ENCODE measurements around the gene FAM20C. TPM values are rescaled to one million over a fixed set of nuclear protein-coding genes. Genes with fewer than 3 reads are reported as not detected.

FAM20C gene
- total RNA-seq, 1 donor from 2014 or later = 0.11 TPM

DNA sequence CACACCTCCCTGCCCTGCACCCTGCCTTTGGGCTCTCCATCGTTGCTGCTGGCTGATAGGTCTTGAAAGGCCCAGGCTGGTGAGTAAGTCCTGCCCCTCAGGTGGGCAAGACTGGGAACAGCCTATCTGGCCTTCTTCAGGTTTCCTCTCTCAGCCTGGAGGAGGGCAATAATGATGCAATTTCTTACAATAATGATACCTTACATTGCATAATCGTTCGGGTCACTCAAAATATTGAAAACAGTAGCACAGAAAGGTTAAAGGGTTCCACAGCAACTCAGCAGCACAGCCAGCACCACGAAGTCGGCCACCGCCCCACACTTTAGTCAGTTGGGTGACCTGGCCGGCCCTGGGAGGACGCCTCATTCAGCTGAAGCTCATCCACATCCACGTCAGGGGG is 16.0 kb upstream of the FAM20C start:
- no peaks in the 10 kb centered on the region for H3K36me3 Mint-ChIP-seq (ENCODE audit: low read depth)
- H3K9me3 Mint-ChIP-seq = no peaks in the 10 kb centered on the region
- TF ChIP-seq, protein P1, sequence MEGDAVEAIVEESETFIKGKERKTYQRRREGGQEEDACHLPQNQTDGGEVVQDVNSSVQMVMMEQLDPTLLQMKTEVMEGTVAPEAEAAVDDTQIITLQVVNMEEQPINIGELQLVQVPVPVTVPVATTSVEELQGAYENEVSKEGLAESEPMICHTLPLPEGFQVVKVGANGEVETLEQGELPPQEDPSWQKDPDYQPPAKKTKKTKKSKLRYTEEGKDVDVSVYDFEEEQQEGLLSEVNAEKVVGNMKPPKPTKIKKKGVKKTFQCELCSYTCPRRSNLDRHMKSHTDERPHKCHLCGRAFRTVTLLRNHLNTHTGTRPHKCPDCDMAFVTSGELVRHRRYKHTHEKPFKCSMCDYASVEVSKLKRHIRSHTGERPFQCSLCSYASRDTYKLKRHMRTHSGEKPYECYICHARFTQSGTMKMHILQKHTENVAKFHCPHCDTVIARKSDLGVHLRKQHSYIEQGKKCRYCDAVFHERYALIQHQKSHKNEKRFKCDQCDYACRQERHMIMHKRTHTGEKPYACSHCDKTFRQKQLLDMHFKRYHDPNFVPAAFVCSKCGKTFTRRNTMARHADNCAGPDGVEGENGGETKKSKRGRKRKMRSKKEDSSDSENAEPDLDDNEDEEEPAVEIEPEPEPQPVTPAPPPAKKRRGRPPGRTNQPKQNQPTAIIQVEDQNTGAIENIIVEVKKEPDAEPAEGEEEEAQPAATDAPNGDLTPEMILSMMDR (IDR thresholded peaks at IDR 0.05) = no peak
- POLR2A ChIA-PET = no interaction called here
- H3K27ac Mint-ChIP-seq = no peak overlapping the region
- intact Hi-C loops (cut with micrococcal nuclease) = no loop called here
- ATAC-seq (ENCODE audit: low read depth) (no peak), DNase-seq (no peak)
- peaks cover 6% of the 10 kb centered on the region for H3K27me3 Mint-ChIP-seq
- CTCF ChIA-PET = no interaction called here
- H3K4me3 Mint-ChIP-seq = no peak overlapping the region
- H3K4me1 Mint-ChIP-seq = no peaks in the 10 kb centered on the region

DNA sequence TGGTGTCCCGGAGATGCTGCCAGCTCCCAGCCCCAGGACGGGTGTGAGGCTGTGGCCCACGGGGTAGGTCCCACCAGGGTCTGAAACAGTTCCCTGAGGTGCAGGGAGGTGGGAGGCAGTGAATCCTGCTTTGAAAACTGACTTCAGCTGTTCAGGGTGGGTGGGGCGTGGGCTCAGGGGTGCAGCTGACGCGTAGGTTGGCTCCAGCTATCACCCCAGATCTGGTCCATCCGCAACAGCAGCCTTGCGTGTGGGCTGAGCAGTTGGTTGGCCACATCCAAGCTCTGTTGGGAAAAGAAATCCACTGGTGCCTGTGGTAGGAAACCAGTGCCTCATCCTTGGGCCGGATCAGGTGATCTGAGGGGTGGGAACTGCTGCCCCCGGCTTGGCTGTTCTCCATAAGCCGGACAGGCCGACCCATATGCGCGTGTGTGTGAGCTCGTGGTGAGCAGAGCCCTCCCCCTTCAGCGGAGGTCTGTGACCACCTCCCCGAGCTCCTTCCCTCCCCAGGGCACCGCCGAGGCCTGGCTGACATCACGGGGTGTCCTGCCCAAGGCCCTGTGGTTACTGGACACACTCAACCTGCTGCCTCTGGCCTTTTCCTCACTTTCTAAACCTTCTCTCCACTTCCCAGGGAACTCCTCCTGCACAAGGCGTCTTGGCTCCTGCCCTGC is 15.4 kb upstream of the FAM20C start:
- intact Hi-C loops (cut with micrococcal nuclease) = no loop called here
- ATAC-seq (ENCODE audit: low read depth) (no peak), DNase-seq (no peak)
- peaks cover 6% of the 10 kb centered on the region for H3K27me3 Mint-ChIP-seq
- no peak overlapping the region for H3K27ac Mint-ChIP-seq
- no peaks in the 10 kb centered on the region for H3K9me3 Mint-ChIP-seq
- H3K36me3 Mint-ChIP-seq (ENCODE audit: low read depth) = no peaks in the 10 kb centered on the region
- CTCF ChIA-PET = no interaction called here
- no peaks in the 10 kb centered on the region for H3K4me1 Mint-ChIP-seq
- no peak overlapping the region for H3K4me3 Mint-ChIP-seq
- TF ChIP-seq, protein P1 (IDR thresholded peaks at IDR 0.05) = no peak
- POLR2A ChIA-PET = no interaction called here

DNA sequence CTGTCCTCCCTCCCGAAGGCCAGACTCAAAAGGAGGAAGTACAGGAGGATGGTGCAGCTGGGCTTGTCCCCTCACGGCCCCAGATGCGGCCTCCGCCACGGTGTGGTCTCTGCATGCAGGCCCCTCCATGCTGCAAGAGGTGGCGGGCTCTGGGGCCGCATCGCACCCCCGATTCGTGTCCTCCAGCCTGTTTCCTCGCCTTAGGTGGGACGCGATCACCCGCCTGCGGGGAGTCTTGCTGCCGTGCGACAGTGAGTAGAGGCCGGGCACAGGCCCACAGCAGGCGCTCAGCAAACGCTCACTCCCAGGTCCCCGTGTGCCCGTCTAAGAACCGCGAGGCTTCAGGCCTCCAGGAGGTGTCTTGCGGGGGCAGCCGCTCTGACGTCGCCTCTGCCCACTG is 13.9 kb upstream of the FAM20C start:
- Mint-ChIP-seq H3K27ac (no peak overlapping the region), H3K27me3 (peaks cover 6% of the 10 kb centered on the region), H3K9me3 (no peaks in the 10 kb centered on the region), H3K4me1 (no peaks in the 10 kb centered on the region), H3K4me3 (no peak overlapping the region), H3K36me3 (ENCODE audit: low read depth) (no peaks in the 10 kb centered on the region)
- TF ChIP-seq, protein P1 (IDR thresholded peaks at IDR 0.05) = no peak
- POLR2A ChIA-PET = no interaction called here
- no peak for ATAC-seq (ENCODE audit: low read depth)
- intact Hi-C loops (cut with micrococcal nuclease) = no loop called here
- no peak for DNase-seq
- CTCF ChIA-PET = no interaction called here

DNA sequence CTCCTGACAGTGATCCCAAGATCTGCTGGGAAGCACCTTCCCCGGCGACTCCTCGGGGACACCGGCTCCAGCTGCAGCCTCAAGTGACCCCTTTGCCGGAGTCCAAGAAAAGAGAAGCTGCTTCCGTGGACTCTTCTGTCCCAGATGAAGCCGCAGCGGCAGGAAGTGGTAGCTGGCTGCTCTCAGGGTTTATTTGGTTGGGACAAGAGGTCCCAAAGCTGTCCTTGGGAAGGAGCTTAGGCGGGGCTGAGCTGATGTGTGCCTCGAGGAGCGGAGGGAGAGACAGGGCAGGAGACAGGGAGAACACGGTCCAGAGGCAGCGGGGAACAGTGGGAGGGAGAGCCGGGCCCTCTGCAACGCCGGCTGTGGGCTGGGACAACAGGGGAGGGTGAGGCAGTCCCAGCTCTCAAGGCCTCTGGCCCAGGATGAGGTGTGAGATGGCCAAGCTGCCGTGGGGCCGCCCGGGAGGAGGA is 13.1 kb upstream of the FAM20C start:
- ChIA-PET POLR2A (no interaction called here), CTCF (no interaction called here)
- Mint-ChIP-seq H3K9me3 (no peaks in the 10 kb centered on the region), H3K4me3 (no peak overlapping the region), H3K4me1 (no peaks in the 10 kb centered on the region), H3K27me3 (peaks cover 7% of the 10 kb centered on the region), H3K36me3 (ENCODE audit: low read depth) (no peaks in the 10 kb centered on the region), H3K27ac (no peak overlapping the region)
- DNase-seq = no peak
- TF ChIP-seq, protein P1 (IDR thresholded peaks at IDR 0.05) = no peak
- intact Hi-C loops (cut with micrococcal nuclease) = no loop called here
- ATAC-seq (ENCODE audit: low read depth) = no peak

DNA sequence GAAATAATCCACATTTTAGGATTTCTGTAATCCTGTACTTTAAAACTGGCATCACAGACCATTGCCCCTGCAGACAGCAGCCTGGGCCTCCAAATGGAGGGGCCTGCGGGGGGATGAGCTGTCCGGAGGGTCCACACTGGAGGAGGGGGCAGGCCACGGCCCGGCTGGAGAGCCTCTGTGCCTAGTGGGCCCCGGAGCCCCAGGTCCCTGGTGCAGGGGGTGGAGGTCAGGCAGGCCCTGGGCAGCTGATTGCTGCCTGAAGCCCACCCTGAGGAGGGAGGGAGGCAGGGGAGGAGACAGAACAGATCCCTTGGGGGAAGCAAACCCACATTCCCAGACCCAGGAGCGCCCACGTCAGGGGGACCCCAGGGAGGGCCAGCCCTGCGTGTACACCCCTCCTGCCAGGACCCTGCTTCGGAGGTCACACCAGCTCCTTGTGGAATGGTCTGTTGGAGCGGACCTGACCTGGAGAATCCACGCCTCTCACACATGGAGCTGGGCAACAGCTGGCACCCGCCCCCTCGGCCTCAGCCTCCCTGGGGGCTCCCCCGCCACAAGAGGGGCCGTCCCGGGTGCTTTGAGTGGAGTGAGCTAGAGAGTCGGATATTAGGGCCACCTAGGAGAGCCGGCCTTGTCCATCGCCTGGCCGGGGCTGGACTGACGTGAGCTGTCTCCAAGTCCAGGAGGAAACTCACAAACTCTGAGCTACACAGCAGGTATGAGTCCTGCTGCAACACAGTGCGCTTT is 12.2 kb upstream of the FAM20C start:
- POLR2A ChIA-PET = no interaction called here

More for the DNA sequence above, 12.2 kb upstream of the FAM20C start:
- Mint-ChIP-seq H3K4me1 (no peaks in the 10 kb centered on the region), H3K36me3 (ENCODE audit: low read depth) (no peaks in the 10 kb centered on the region), H3K9me3 (no peaks in the 10 kb centered on the region), H3K27me3 (peaks cover 7% of the 10 kb centered on the region), H3K27ac (no peak overlapping the region), H3K4me3 (no peak overlapping the region)
- no peak for ATAC-seq (ENCODE audit: low read depth)
- DNase-seq = no peak
- TF ChIP-seq, protein P1 (IDR thresholded peaks at IDR 0.05) = no peak
- CTCF ChIA-PET = no interaction called here
- intact Hi-C loops (cut with micrococcal nuclease) = no loop called here
